CD14-positive monocyte (primary cell): ENCODE results near the gene ZNRF2. TPM values are rescaled to one million over a fixed set of nuclear protein-coding genes. Genes with fewer than 3 reads are reported as not detected.

Experiments
- DNase-seq, 3 donors: peaks; one replicate each; pipeline ENCODE4 v3.0.0-alpha.2; 2011 to 2022
- H2AFZ ChIP-seq: 2 replicates; pipeline ENCODE4 v1.6.0; 2012; ENCODE audit warnings: mild to moderate bottlenecking, low read depth, low read length, inconsistent platforms; ENCODE audit not compliant: insufficient read depth, poor library complexity, severe bottlenecking
- H3K27ac ChIP-seq, 2 donors: 1 replicate in 1 of 2; 2 replicates in 1 of 2; pipeline ENCODE4 v1.5.1; 2012 to 2013; ENCODE audit warnings: low read length in 2 of 2, control low read depth in 1 of 2, inconsistent platforms in 1 of 2, low read depth in 1 of 2, mild to moderate bottlenecking in 1 of 2
- H3K27me3 ChIP-seq, 2 donors: one replicate each; pipeline versions ENCODE4 v1.6.0 to v1.6.1; 2011 to 2013; ENCODE audit warnings: low read length in 2 of 2; ENCODE audit not compliant: control insufficient read depth in 2 of 2, insufficient read depth in 2 of 2
- H3K36me3 ChIP-seq, 2 donors: replicated peaks in 1 of 2; 1 replicate in 1 of 2; 2 replicates in 1 of 2; pipeline versions ENCODE4 v1.5.1 to v1.6.1; 2012 to 2013; ENCODE audit warnings: low read length in 2 of 2, control low read depth in 1 of 2, inconsistent platforms in 1 of 2, mild to moderate bottlenecking in 1 of 2; ENCODE audit not compliant: insufficient read depth in 2 of 2, control insufficient read depth in 1 of 2
- H3K4me1 ChIP-seq, 2 donors: 1 replicate in 1 of 2; 2 replicates in 1 of 2; pipeline versions ENCODE4 v1.5.1 to v1.6.1; 2012 to 2013; ENCODE audit warnings: low read length in 2 of 2, control low read depth in 1 of 2, inconsistent platforms in 1 of 2, mild to moderate bottlenecking in 1 of 2, moderate library complexity in 1 of 2; ENCODE audit not compliant: insufficient read depth in 2 of 2, control insufficient read depth in 1 of 2
- H3K4me2 ChIP-seq: replicated peaks from 2 replicates; pipeline ENCODE3; 2012; ENCODE audit warnings: low read length, moderate library complexity, mild to moderate bottlenecking; ENCODE audit not compliant: poor library complexity, severe bottlenecking; ENCODE audit errors: extremely low read depth
- H3K4me3 ChIP-seq, 3 experiments: fragments of 200-600 bp in 1 of 3; sonication (generic) in 1 of 3; replicated peaks in 1 of 3; 1 replicate in 2 of 3; 2 replicates in 1 of 3; pipeline ENCODE4 v1.5.1; 2011 to 2013; ENCODE audit warnings: low read length in 3 of 3, mild to moderate bottlenecking in 3 of 3, control low read depth in 2 of 3, low read depth in 2 of 3, inconsistent platforms in 1 of 3, moderate library complexity in 1 of 3
- H3K79me2 ChIP-seq: 2 replicates; pipeline ENCODE4 v1.6.0; 2012; ENCODE audit warnings: mild to moderate bottlenecking, control low read depth, inconsistent platforms, low read length, moderate library complexity; ENCODE audit not compliant: insufficient read depth
- H3K9ac ChIP-seq: 2 replicates; pipeline ENCODE4 v1.6.0; 2017; ENCODE audit warnings: low read length, mild to moderate bottlenecking; ENCODE audit not compliant: insufficient read depth, poor library complexity, severe bottlenecking
- H3K9me3 ChIP-seq, 2 donors: replicated peaks in 1 of 2; 1 replicate in 1 of 2; 2 replicates in 1 of 2; pipeline versions ENCODE4 v1.5.1 to v1.6.1; 2012 to 2013; ENCODE audit warnings: low read length in 2 of 2, control low read depth in 1 of 2; ENCODE audit not compliant: control insufficient read depth in 1 of 2, insufficient read depth in 1 of 2
- H4K20me1 ChIP-seq: 2 replicates; pipeline ENCODE4 v1.6.0; 2012; ENCODE audit warnings: mild to moderate bottlenecking, low read length, control low read depth, moderate library complexity; ENCODE audit not compliant: insufficient read depth
- H3K27ac Mint-ChIP-seq, 7 donors: one replicate each; pipeline ENCODE4 v1.8.0; 2020; ENCODE audit warnings: mild to moderate bottlenecking in 7 of 7, mixed read lengths in 7 of 7, moderate library complexity in 6 of 7, inconsistent platforms in 2 of 7
- H3K27me3 Mint-ChIP-seq, 3 donors: one replicate each; pipeline ENCODE4 v1.8.0; 2021 to 2022; ENCODE audit warnings: low read depth in 3 of 3, mild to moderate bottlenecking in 3 of 3, mixed read lengths in 3 of 3, moderate library complexity in 3 of 3, inconsistent platforms in 1 of 3
- H3K36me3 Mint-ChIP-seq, 2 donors: one replicate each; pipeline ENCODE4 v1.8.0; 2020; ENCODE audit warnings: mixed read lengths in 2 of 2, inconsistent platforms in 1 of 2, mild to moderate bottlenecking in 1 of 2
- H3K4me1 Mint-ChIP-seq: one replicate; pipeline ENCODE4 v1.8.0; 2020; ENCODE audit warnings: mild to moderate bottlenecking, mixed read lengths
- H3K4me3 Mint-ChIP-seq, 2 donors: one replicate each; pipeline ENCODE4 v1.8.0; 2020; ENCODE audit warnings: mild to moderate bottlenecking in 2 of 2, mixed read lengths in 2 of 2, moderate library complexity in 1 of 2
- H3K9me3 Mint-ChIP-seq, 7 donors: one replicate each; pipeline ENCODE4 v1.8.0; 2020 to 2022; ENCODE audit warnings: mixed read lengths in 7 of 7, mild to moderate bottlenecking in 6 of 7, moderate library complexity in 6 of 7, inconsistent platforms in 2 of 7
- CTCF ChIP-seq: fragments of 200-600 bp; IDR thresholded peaks from one replicate; pipeline ENCODE4 v1.8.0; 2022; ENCODE audit warnings: antibody characterized with exemption, mild to moderate bottlenecking
- WGBS: methylation state at CpG from one replicate; pipeline ENCODE4 v1.1.5; 2013; ENCODE audit warnings: missing lambda C conversion rate; ENCODE audit not compliant: insufficient coverage; 5-methylcytosine and 5-hydroxymethylcytosine counted together
- intact Hi-C, 2 donors: fragments of 100-400 bp; cut with micrococcal nuclease; formaldehyde crosslinking; loops; one replicate each; pipeline versions ENCODE4 v1.15.0 to v1.15.1; 2023
- polyA plus RNA-seq, 3 donors: library from polyadenylated mRNA; depleted of rRNA in 1 of 3; unstranded in 2 of 3; stranded (reverse) in 1 of 3; fragments of 300-500 nt in 2 of 3; fragments of >200 nt in 1 of 3; fragmentation: Illumina TruSeq in 2 of 3; gene quantifications; 1 replicate in 2 of 3; 2 replicates in 1 of 3; pipeline ENCODE4 v1.2.3, GENCODE V29; 2012 to 2021

ZNRF2 gene
- polyA plus RNA-seq, 3 donors: 1.9 to 9.5 (median 5.7) TPM

DNA sequence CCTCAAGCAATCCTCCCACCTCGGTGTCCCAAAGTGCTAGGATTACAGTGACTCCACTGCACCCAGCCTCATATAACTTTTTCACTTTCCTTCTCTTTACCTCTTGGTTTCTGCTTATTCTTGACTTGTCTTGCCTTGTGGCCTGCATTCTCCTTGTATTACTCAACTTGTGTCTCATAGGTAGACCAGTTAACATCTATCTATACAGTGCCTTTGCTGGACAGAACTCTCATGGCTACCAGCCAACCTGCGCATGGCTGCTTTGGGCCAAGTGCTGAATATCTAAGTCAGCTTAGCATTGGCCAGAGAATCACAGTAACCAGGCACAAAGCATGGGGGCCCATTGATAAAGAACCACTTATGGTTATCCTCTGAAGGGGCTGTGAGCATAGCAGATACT lies 42.6 kb upstream of the ZNRF2 start:
- Histone ChIP-seq H3K36me3 (no peaks in the 10 kb centered on the region), H3K27ac (no peak overlapping the region), H3K4me1 (peaks cover 34 to 38% of the 10 kb centered on the region in 2 donors), H4K20me1 (no peaks in the 10 kb centered on the region), H3K79me2 (no peaks in the 10 kb centered on the region), H2AFZ (no peak overlapping the region), H3K27me3 (no peaks in the 10 kb centered on the region), H3K9me3 (no peaks in the 10 kb centered on the region), H3K4me3 (no peak overlapping the region), H3K9ac (no peak overlapping the region), H3K4me2 (no peak overlapping the region)
- Mint-ChIP-seq H3K4me1 (peaks cover 38% of the 10 kb centered on the region), H3K27ac (peak overlapping the region in 1 of 7 donors; percentile 62), H3K36me3 (peaks cover 2 to 7% of the 10 kb centered on the region in 2 donors), H3K27me3 (peaks cover 4 to 9% (median 7%) of the 10 kb centered on the region in 3 donors), H3K4me3 (no peak overlapping the region), H3K9me3 (peaks cover 0 to 3% (median 0%) of the 10 kb centered on the region in 7 donors)
- intact Hi-C loops: loop anchor here in 1 of 2 donors (5.0 kb wide), 1 partner anchor 36 kb away; no protein-coding TSS in a partner anchor
- 100% methylated on average over 2 of the region's 2 CpGs for WGBS
- no peak for TF ChIP-seq CTCF
- DNase-seq: no peak

DNA sequence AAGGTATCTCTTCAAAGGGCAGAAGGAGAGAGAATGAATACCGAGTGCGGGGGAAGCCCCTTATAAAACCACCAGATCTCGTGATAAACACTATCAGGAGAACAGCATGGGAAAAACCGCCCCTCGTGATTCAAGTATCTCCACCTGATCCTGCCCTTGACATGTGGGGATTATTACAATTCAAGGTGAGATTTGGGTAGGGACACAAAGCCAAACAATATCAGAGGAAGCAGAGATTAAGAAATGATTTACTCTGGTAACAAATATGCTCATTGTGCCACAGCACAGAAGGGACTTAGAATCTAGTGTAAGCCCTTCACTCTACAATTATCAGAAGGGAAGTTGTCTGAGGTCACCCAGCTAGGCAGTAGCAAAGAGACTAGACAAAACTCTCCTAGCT lies 40.1 kb upstream of the ZNRF2 start:
- Histone ChIP-seq H3K9ac (no peak overlapping the region), H2AFZ (no peak overlapping the region), H3K79me2 (no peaks in the 10 kb centered on the region), H3K4me3 (no peak overlapping the region), H3K9me3 (no peaks in the 10 kb centered on the region), H3K4me1 (peaks cover 21 to 23% of the 10 kb centered on the region in 2 donors), H3K4me2 (no peak overlapping the region), H3K27ac (no peak overlapping the region), H3K27me3 (no peaks in the 10 kb centered on the region), H4K20me1 (no peaks in the 10 kb centered on the region), H3K36me3 (no peaks in the 10 kb centered on the region)
- Mint-ChIP-seq H3K9me3 (peaks cover 0 to 3% (median 0%) of the 10 kb centered on the region in 7 donors), H3K27me3 (peaks cover 2 to 9% (median 7%) of the 10 kb centered on the region in 3 donors), H3K27ac (no peak overlapping the region), H3K4me1 (peaks cover 26% of the 10 kb centered on the region), H3K4me3 (no peak overlapping the region), H3K36me3 (peaks cover 3% of the 10 kb centered on the region in 2 donors)
- DNase-seq: no peak
- no CpG with 5 or more reads among the region's 5 CpGs for WGBS
- intact Hi-C loops: loop anchor here in 1 of 2 donors (5.0 kb wide), 1 partner anchor 33 kb away; no protein-coding TSS in a partner anchor
- no peak for TF ChIP-seq CTCF
